Mesodermal cell (in vitro differentiated cells): ENCODE results near the gene RFTN1.

Source experiments
- H3K27ac ChIP-seq: 2 replicates; pipeline ENCODE4 v1.7.0; 2013; ENCODE audit warnings: mild to moderate bottlenecking, low read depth, low read length, moderate library complexity; ENCODE audit not compliant: severe bottlenecking
- H3K36me3 ChIP-seq: 2 replicates; pipeline ENCODE4 v1.7.1; 2013; ENCODE audit warnings: mild to moderate bottlenecking, low read length, moderate library complexity; ENCODE audit not compliant: control insufficient read depth, insufficient read depth
- H3K4me1 ChIP-seq: one replicate; pipeline ENCODE4 v1.7.1; 2013; ENCODE audit warnings: mild to moderate bottlenecking, low read length; ENCODE audit not compliant: insufficient read depth, control insufficient read depth, poor library complexity, severe bottlenecking
- H3K4me3 ChIP-seq: 2 replicates; pipeline ENCODE4 v1.7.0; 2013; ENCODE audit warnings: low read length, control low read depth, mild to moderate bottlenecking; ENCODE audit not compliant: insufficient read depth, poor library complexity, severe bottlenecking; ENCODE audit errors: extremely low read depth
- H3K9me3 ChIP-seq: 2 replicates; pipeline ENCODE4 v1.7.1; 2013; ENCODE audit warnings: mild to moderate bottlenecking, low read length, moderate library complexity; ENCODE audit not compliant: control insufficient read depth
- WGBS, 2 experiments: methylation state at CpG; one replicate each; pipeline ENCODE4 v1.1.5; 2013; ENCODE audit warnings: missing lambda C conversion rate in 2 of 2; ENCODE audit not compliant: insufficient coverage in 2 of 2; 5-methylcytosine and 5-hydroxymethylcytosine counted together

RFTN1 gene

DNA sequence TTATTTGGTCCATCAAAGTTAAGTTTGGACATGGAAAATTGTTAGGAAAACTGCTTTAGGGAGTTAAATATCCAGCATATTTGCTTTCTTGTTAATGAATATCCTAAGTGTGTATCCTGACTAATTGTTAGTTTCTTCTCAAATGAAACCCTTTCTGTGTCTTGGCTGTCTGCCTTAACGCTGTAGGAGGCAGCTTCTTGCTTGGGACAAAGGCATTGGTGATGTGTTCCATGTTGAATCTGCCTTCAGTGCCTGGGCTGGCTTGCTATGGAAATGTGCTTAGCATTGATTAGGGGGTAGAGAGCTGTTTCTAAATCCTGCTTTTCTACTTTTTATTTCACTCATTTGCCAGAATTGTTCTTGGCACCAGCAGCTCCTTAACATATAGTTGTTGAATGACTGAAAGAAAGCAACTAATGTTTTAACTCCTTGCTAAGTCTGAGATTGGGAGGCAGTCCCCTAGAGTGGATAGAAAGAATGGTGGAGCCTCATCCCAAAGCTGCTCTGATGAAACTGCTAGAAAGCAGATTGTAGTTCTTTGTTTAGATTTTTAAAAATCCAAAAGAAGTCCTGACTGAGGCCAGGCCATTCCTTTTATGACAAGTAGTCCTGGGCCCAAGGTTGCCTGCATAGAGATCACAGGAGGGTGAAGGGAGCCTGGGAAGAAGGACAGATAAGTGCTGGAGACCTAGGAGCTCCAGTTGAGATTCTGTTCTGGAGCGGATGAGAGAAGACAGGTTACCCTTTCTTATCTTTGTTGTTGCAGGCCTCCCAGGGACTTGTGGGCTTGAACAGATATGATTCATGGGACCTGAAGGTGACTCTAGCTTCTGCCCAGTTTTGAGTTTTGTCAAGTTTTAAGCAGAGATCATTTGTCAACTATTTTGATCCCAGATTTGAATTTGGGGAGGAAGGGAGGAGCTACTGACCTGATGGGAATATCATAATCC, 209.2 kb downstream of the RFTN1 start:
- Histone ChIP-seq H3K27ac (no peak overlapping the region), H3K4me3 (no peak overlapping the region), H3K36me3 (peaks cover 51% of the 10 kb centered on the region), H3K4me1 (peaks cover 4% of the 10 kb centered on the region), H3K9me3 (no peaks in the 10 kb centered on the region)
- 100% methylated on average over 1 to 2 of the region's 2 CpGs for WGBS, 2 experiments

DNA sequence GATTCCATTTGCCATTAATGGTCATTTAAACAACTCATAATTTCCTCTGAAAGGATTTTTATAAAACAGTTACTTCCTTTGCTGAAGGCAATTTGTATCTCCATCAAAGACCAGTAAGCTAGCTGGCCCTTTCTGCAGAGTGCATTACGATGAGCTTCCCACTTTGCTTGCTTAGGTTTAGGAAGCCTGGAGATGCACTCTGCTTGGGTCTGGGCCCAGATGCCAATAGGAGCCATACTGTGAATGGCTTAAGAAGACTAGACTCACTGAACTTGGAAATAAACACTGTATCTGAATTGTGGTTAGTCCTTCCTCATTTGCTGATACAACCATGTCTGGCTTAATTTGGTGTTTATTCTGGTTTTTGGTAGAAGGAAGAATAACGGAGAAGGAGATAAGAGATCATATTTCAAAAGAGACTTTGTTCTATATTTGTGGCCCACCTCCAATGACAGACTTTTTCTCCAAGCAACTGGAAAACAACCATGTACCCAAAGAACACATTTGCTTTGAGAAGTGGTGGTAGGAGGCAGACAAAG, 210.4 kb downstream of the RFTN1 start:
- Histone ChIP-seq H3K36me3 (peaks cover 57% of the 10 kb centered on the region), H3K4me3 (no peak overlapping the region), H3K9me3 (no peaks in the 10 kb centered on the region), H3K4me1 (peaks cover 2% of the 10 kb centered on the region), H3K27ac (no peak overlapping the region)
- 86 to 100% methylated on average over 1 of the region's 2 CpGs for WGBS, 2 experiments

DNA sequence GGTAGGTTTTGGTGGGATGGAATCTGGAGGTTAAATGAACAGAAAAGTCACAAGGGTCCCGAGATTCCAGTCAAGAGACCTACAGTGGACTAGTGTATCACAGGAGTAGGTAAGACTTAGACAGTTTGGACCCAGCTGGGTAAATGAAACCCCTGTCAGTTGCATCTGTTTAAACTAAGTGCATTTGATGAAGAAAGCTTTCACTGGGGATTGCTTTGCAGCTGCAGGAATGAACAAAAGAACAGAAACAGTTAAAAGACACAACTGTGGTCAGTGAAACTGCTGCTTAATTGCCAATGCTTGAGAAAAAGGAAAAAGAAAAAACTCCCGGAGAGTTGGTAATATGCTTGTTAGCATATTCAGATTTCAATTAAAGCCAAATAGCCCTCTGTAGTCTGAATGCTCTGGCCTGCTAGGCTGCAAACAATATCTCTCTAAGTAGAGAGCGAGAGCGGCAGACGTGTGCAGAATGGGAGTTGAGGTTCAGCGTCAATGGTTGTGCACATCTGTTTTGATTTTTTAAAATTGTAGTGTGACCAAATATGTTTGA, 211.3 kb downstream of the RFTN1 start:
- Histone ChIP-seq H3K27ac (no peak overlapping the region), H3K4me1 (no peaks in the 10 kb centered on the region), H3K4me3 (no peak overlapping the region), H3K9me3 (no peaks in the 10 kb centered on the region), H3K36me3 (peaks cover 60% of the 10 kb centered on the region)
- WGBS, 2 experiments: 79 to 80% methylated on average over 4 to 5 of the region's 6 CpGs

DNA sequence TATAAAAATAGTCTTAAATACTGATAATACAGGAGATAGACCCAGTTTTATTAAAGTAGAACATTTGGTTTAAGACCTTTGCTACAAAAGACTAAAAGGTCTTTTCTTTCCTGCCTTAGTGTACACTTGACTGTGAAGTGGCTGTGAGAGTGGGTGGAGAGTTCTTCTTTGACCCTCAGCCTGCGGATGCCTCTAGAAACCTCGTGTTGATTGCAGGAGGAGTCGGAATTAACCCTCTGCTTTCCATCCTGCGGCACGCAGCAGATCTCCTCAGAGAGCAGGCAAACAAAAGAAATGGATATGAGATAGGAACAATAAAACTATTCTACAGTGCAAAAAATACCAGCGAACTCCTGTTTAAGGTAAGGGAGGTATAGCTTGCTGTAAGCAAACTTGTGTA, 212.0 kb downstream of the RFTN1 start:
- 33% methylated on average over 2 of the region's 6 CpGs; no CpG with 5 or more reads in 1 of the 2 experiments for WGBS, 2 experiments
- peaks cover 60% of the 10 kb centered on the region for H3K36me3 ChIP-seq
- H3K4me3 ChIP-seq: no peak overlapping the region
- H3K9me3 ChIP-seq: no peaks in the 10 kb centered on the region
- H3K27ac ChIP-seq: no peak overlapping the region
- no peaks in the 10 kb centered on the region for H3K4me1 ChIP-seq

DNA sequence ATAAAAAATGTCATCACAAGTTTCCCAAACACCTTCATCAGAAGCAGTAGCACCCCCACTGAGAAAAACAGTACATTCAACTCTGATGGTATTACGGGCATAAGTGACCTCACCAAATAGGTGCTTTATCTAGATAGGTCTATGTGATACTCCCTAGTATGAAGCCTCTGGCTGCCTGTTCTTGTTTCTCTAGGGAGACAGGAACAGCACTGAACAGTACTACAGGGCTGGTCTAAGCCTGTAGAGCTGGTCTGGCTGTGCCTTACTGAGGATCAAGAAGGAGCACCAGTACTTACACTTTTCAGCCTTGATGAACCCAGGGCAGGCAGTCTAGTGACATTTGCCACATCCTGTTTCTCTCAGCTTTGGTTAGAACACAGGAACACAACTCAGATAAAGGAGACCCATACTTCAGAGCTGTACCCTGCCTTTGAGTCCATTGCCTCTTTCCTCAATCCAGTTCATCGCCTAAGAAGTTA, 212.6 kb downstream of the RFTN1 start:
- WGBS, 2 experiments: no CpG with 5 or more reads among the region's 2 CpGs
- Histone ChIP-seq H3K9me3 (no peaks in the 10 kb centered on the region), H3K4me3 (no peak overlapping the region), H3K36me3 (peaks cover 63% of the 10 kb centered on the region), H3K27ac (no peak overlapping the region), H3K4me1 (no peaks in the 10 kb centered on the region)

DNA sequence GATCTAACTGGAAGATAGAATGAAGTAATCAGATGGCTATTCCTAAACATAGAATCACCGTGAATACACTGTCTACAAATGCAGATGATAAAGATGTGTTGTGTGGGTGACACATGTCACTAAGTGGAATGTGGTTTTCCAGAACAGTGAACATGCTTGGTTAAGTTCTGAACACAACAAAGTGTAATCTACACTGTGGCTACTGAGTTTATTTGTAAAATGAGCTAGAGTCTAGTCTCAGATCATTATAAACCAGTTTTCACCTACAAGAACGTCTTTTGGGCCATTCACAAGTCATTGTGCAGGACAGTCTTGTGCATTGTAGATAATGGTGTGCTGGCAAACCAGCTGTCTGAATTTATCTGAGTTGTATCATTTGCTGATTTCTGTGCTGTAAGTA, 213.2 kb downstream of the RFTN1 start:
- H3K27ac ChIP-seq: no peak overlapping the region
- 86 to 92% methylated on average over 1 to 2 of the region's 2 CpGs for WGBS, 2 experiments

DNA sequence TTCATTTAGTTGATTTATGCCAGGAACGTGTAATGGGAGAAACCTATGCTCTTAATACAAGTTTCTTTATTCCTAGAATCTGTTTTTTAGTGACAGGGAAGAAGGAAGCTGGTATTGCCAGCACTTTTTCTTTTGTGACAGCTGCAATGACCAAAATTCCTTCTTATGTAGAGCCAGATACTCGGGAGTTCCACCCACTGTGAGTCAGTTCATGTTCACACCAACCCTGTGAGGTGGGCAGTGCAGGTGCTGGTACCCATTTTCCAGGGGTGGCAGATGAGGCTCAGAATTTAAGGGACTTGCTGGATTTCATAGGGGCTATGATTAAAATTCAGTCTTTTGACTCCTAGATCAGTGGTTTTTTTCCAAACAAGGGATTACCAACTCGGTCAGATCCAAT, 213.8 kb downstream of the RFTN1 start:
- H3K4me1 ChIP-seq: no peaks in the 10 kb centered on the region
- H3K9me3 ChIP-seq: no peaks in the 10 kb centered on the region
- H3K36me3 ChIP-seq: peaks cover 68% of the 10 kb centered on the region
- H3K27ac ChIP-seq: no peak overlapping the region
- no peak overlapping the region for H3K4me3 ChIP-seq
- 100% methylated on average over 1 of the region's 3 CpGs; no CpG with 5 or more reads in 1 of the 2 experiments for WGBS, 2 experiments

More for the DNA sequence above, 213.2 kb downstream of the RFTN1 start:
- Histone ChIP-seq H3K4me3 (no peak overlapping the region), H3K4me1 (no peaks in the 10 kb centered on the region), H3K36me3 (peaks cover 68% of the 10 kb centered on the region), H3K9me3 (no peaks in the 10 kb centered on the region)

DNA sequence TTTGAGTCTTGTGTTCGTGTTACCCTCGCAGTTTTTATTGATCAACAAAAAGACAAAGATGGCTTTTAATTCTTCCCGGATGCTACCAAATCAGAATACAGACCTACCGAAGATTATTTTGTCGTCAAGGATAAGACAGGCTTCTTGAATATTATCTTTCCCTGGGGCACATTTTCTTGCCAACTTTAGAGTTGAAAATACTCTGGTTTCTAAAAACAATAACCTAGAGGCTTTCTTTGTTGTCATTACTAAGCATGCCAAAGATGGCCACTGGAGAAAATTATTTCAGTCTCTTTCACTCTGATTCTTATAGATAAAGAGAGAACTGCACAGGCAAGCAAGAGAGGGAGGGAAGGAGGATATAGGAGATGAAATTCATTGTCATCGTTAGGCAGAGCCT, 214.6 kb downstream of the RFTN1 start:
- H3K4me3 ChIP-seq: no peak overlapping the region
- H3K36me3 ChIP-seq: peaks cover 61% of the 10 kb centered on the region
- 95 to 96% methylated on average over 3 to 5 of the region's 6 CpGs for WGBS, 2 experiments
- no peak overlapping the region for H3K27ac ChIP-seq
- no peaks in the 10 kb centered on the region for H3K4me1 ChIP-seq
- H3K9me3 ChIP-seq: no peaks in the 10 kb centered on the region

DNA sequence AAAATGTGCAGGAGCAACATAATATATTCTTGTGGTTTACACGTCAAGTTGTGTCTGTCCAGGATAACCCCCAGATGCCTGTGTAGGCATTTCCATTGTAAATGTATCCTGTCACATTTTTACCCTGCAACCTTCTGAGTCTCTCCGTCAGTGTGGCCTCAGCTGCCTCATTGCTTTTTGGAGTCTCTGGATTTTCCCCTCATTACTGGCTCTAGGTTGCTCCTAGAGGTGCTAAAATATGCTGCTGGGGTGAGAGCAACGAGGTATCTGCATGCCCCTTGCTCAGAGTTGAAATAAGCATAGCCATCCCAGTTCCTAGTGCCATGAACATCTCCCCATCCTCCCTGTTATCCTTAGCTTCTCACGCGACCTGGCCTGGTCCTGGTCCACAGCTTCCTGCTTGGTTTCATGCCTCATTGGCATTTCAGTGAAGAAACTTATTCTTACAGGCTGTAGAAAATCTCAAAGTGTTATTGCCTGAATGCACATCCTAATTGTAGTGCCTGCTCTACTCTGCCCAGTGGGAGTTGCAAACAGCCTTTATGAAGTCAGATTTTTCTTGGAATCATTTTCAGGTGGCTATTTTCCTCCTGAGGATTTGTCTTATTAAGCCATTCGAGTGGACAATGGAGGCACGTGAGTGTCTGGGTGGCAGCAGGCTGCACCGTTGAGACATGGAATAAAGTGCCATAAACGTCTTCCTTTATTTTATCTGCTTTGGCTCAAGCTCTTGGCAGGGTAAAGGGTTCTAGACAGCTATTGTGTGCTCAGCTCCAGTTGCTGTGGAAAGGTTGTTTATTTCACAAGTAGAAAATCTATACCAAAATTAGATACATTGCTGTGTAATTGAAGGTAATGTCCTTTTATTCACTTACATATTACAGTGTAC, 215.3 kb downstream of the RFTN1 start:
- H3K4me1 ChIP-seq: no peaks in the 10 kb centered on the region
- peaks cover 67% of the 10 kb centered on the region for H3K36me3 ChIP-seq
- H3K4me3 ChIP-seq: no peak overlapping the region
- 89 to 90% methylated on average over 7 to 8 of the region's 9 CpGs for WGBS, 2 experiments
- peaks cover 4% of the 10 kb centered on the region for H3K9me3 ChIP-seq
- H3K27ac ChIP-seq: no peak overlapping the region

DNA sequence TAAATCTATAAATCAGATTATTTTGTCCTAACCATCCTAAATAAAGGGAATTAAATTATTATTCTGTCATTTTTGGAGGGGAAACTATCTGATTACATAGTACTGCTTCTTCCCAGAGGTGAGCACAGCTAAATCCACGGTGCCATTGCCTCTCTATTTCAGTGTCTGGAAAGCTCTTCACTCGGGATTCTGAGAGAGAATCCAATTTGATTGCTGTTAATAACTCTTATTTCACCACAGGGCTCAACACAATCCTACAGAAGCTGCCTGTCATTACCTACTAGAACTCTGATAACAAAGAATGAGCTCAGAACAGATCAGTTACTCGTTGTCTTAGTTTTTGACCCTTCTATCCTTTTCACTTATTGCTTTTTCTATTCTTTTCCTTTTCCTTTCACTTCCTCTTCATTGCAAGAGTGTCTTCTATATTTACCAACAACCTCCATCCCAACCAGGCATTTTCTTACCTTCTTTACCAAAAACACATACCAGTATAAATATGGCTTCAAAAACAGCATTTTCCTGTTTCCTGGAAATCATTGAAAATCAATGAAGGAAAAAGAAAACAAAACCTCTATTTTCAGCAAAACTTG, 218.1 kb downstream of the RFTN1 start:
- 80 to 90% methylated on average over 2 of the region's 3 CpGs for WGBS, 2 experiments
- no peak overlapping the region for H3K4me3 ChIP-seq
- peaks cover 47% of the 10 kb centered on the region for H3K36me3 ChIP-seq
- H3K4me1 ChIP-seq: no peaks in the 10 kb centered on the region
- H3K9me3 ChIP-seq: peaks cover 5% of the 10 kb centered on the region
- H3K27ac ChIP-seq: no peak overlapping the region
